Caki2 (cell line): Measurements from ENCODE around the gene ASAP2. TPM values are rescaled to one million over a fixed set of nuclear protein-coding genes. Genes with fewer than 3 reads are reported as not detected.

Experiments used
- DNase-seq: peaks from one replicate; pipeline ENCODE4 v3.0.0-alpha.2; 2015; ENCODE audit warnings: low read depth
- in situ Hi-C: cut with HindIII; loops from 2 replicates; pipeline ENCODE4 v1.10.0; 2016; ENCODE audit warnings: low sequenced_read_pairs, low pct_unique_long_range_greater_than_20kb, mixed read lengths
- total RNA-seq: library from RNA; depleted of rRNA; stranded (reverse); fragments of >200 nt; shearing (Covaris generic); gene quantifications from 2 replicates; pipeline ENCODE4 v1.2.3, GENCODE V29; 2014; ENCODE audit warnings: low replicate concordance

ASAP2 gene
- total RNA-seq, 1 experiment from 2014 or later: 33.8 TPM

GRCh38 chr2:9297807-9298206 lies 91.2 kb downstream of the ASAP2 start:
- DNase-seq: no peak
- in situ Hi-C loops: no loop called here

GRCh38 chr2:9298583-9298982 lies 92.0 kb downstream of the ASAP2 start:
- DNase-seq: no peak
- in situ Hi-C loops: no loop called here

DNA sequence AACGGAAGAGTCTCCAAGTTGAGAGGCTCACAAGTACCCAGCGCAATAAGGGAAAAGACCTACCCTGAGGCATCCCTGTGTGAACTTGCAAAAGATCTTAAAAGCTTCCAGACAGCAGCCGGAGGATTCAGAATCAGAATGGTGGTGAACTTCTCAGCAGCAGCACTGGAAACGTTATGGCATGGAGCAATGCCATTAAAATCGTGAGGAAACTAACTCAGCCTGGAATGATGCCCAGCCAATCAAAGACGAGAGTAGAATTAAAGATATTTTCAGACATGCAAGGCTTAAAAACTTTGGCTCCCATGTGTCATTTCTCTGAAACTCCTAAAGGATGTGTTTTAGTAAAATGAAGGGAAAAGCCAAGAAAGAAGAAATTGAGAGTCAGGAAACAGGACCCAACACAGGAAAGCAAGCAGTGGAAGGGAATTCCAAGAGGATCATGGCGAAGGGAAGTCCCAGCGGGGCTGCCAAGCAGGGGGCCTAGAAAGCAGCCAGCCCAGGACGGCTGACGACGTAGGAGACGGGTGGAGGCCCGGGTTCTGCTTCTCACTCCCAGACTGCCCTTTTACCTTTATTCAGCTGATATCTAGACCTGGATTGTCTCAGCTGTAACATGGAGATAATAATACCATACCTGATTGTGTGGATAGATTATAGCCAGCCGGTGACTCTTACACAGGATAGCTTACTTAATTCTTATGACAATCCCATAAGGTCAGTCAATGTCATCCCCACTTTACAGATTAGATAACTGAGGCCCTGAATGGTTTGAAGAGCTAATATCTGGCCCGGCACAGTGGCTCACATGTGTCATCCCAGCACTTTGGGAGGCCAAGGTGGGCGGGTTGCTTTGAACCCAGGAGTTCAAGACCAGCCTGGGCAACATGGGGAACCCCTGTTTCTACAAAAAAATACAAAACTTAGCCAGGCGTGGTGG lies 92.8 kb downstream of the ASAP2 start:
- DNase-seq: no peak
- in situ Hi-C loops: no loop called here

GRCh38 chr2:9300214-9300613 lies 93.6 kb downstream of the ASAP2 start:
- no peak for DNase-seq
- in situ Hi-C loops: no loop called here

GRCh38 chr2:9300829-9301453 lies 94.3 kb downstream of the ASAP2 start:
- peak; percentile 33 for DNase-seq
- in situ Hi-C loops: no loop called here

- in situ Hi-C loops: no loop called here
- no peak for DNase-seq
Observed at GRCh38 chr2:9302755-9303154, 96.1 kb downstream of the ASAP2 start.

- no peak for DNase-seq
- in situ Hi-C loops: no loop called here
Observed at GRCh38 chr2:9303528-9304225, 97.1 kb downstream of the ASAP2 start.

DNA sequence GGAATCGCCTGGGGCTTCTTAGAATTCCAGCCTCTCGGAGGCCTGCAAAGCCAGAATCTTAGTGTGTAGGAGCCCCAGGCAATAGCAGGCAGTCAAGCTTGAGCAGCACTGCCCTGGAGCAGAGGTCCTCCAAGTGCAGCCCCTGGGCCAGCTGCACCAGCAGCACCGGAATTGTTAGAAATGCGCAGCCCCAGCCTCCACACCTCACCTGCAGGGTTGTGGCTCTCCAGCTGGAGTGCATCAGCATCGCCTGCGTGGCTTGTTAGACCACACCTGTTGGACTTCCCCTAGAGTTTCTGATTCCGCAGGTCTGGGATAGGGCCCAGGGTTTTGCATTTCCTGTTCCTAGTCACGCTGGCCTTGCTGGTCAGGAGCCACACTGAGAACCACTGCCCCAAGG lies 100.3 kb downstream of the ASAP2 start:
- in situ Hi-C loops: no loop called here
- DNase-seq: no peak

DNA sequence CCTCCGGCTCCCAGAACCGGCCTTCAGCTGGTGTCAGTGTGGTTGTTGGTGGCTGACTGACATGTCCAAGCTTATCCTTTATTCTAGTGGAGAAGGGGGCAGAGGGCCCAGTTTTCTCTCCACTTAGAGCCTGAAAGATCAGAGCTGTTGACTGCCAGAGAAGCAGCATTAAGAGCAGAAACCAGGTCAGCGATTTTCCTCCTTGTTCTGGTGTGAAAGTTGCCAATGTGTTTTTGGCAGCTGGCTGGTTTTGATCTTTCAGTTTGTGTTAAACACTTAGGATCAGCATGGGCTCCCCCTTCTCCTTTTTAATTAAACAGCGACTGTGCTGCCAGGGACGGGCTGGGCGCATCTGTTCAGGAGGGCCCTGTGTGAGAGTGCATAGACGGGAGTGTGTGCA lies 100.9 kb downstream of the ASAP2 start:
- DNase-seq: no peak
- in situ Hi-C loops: no loop called here

GRCh38 chr2:9308186-9308955 lies 101.8 kb downstream of the ASAP2 start:
- DNase-seq: no peak
- in situ Hi-C loops: no loop called here

DNA sequence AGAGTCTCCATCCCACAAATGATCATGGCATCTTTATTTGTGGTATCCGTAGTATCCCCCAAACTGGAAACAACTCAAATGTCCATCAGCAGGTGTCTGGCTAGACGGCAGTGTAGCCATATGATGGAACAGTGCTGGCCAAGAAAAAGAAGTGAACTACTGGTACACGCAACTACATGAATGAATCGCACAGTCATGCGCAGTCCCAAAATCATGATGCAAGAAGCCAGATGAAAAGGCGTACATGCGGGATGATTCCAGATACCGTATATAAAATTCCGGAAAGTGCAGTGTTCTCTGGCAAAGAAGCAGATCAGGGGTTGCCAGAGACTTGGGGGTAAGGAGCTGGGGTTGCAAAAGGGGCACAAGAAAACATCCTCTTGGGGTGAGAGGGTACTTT lies 102.5 kb downstream of the ASAP2 start:
- in situ Hi-C loops: no loop called here
- no peak for DNase-seq

GRCh38 chr2:9310377-9310776 lies 103.8 kb downstream of the ASAP2 start:
- in situ Hi-C loops: no loop called here
- peak; percentile 62 for DNase-seq

GRCh38 chr2:9310798-9311197 lies 104.2 kb downstream of the ASAP2 start:
- DNase-seq: no peak
- in situ Hi-C loops: no loop called here

- DNase-seq: no peak
- in situ Hi-C loops: no loop called here
Observed at GRCh38 chr2:9311488-9311887, 104.9 kb downstream of the ASAP2 start.

- in situ Hi-C loops: no loop called here
Observed at GRCh38 chr2:9312591-9312990, 106.0 kb downstream of the ASAP2 start.

GRCh38 chr2:9313443-9313842 lies 106.8 kb downstream of the ASAP2 start:
- in situ Hi-C loops: no loop called here
- no peak for DNase-seq

More at GRCh38 chr2:9312591-9312990, 106.0 kb downstream of the ASAP2 start:
- DNase-seq: no peak

DNA sequence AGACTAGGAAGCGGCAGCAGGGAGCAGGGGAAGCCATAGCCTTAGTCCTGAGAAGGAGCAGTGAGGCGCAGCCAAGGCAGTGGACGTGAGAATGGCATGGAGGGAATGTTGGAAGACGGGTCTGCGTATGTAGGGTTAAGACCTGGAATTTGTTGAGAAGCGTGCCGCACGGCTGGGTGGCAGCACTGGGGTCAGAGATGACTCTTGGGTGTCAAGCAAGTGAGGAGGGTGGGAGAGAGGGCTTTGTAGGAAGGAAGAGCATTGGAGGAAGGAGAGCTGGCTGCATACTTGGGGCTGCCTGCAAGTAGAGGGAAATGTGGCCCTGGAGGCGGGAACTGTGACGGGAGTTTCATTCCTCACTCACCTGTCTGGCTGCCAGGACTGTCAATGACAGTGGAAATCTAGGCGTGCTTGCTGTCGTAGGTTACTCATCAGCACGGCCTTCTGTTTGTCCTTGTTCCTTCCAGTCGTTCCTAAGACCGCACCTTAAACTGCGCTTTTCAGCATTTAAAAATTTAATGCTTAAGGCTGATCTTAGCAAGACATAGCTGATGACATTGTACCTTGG lies 108.8 kb downstream of the ASAP2 start:
- DNase-seq: peak; percentile 84
- in situ Hi-C loops: no loop called here

DNA sequence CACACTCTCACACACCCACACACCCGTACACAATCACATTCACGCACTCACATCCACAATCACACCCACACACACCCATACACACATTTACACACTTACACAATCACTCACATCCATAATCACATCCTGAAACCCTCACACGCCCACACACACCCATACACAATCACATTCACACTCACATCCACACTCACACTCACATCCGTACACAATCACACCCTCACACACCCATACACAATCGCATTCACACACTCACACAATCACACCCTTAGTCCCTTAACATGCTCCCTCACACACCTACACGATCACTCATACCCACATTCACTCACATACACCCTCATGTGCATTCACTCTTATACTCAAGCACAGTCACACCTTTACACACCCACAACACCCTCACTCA lies 110.9 kb downstream of the ASAP2 start:
- in situ Hi-C loops: no loop called here
- DNase-seq: no peak
